Esophagus squamous epithelium (tissue), 4 donors: Measurements from ENCODE around the gene PIF1.
A peak's percentile ranks its signal among the peaks of the same experiment; 100 is the strongest.

Source experiments
- CTCF ChIP-seq, 6 experiments: fragments of 450-650 bp in 4 of 6; fragments of 200-600 bp in 2 of 6; sonication (generic) in 2 of 6; IDR thresholded peaks; one replicate each; pipeline ENCODE4 v1.5.1; 2016 to 2019; ENCODE audit warnings: antibody characterized with exemption in 6 of 6, mild to moderate bottlenecking in 4 of 6, moderate library complexity in 4 of 6
- POLR2A ChIP-seq, 4 donors: fragments of 450-650 bp; IDR thresholded peaks; one replicate each; pipeline ENCODE4 v1.6.1; 2017; ENCODE audit warnings: antibody characterized with exemption in 4 of 4, mild to moderate bottlenecking in 4 of 4, moderate library complexity in 3 of 4

- TF ChIP-seq CTCF (IDR thresholded peaks at IDR 0.05) (no peak), POLR2A (IDR thresholded peaks at IDR 0.05) (peak in 1 of 4 donors; percentile 20)
Measured at GRCh38 chr15:64775551-64776401, 49.7 kb downstream of the PIF1 start, which contains the start of gene RBPMS2.
